Erythroblast (primary cell): Measurements from ENCODE around the gene EPHB2.

Experiments
- DNase-seq, 2 experiments: peaks; one replicate each; lab custom pipeline; 2025; lab: John Stamatoyannopoulos, UW
- GATA1 ChIP-seq: IDR thresholded peaks from 2 replicates; pipeline ENCODE4 v1.6.1; 2011; ENCODE audit warnings: low read depth, mild to moderate bottlenecking, control low read depth, low read length, moderate library complexity
- POLR2A ChIP-seq: IDR thresholded peaks from 2 replicates; pipeline ENCODE4 v1.6.1; 2011; ENCODE audit warnings: mild to moderate bottlenecking, low read length

Gene EPHB2

DNA sequence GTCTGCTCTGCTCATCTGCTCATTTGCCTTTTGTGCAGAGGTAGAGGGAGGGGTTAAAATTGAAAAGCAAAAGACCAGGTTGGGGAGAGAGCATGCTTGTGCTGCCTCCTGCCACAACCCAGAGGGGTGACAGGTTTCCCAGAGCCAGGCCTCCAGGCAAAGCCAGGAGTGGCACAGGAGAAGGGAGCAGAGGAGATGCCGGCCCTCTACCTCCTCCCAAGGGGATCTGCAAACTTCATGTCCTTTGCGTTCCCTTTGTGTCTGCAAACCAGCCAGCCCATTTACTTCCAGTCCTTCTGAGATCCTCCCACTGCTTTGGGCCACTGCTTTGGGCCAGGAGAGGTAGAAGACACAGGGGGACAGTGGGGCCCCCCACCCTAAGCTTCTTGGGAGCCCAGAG lies 67.8 kb downstream of the EPHB2 start:
- no peak for DNase-seq
- TF ChIP-seq POLR2A (no peak), GATA1 (no peak)

DNA sequence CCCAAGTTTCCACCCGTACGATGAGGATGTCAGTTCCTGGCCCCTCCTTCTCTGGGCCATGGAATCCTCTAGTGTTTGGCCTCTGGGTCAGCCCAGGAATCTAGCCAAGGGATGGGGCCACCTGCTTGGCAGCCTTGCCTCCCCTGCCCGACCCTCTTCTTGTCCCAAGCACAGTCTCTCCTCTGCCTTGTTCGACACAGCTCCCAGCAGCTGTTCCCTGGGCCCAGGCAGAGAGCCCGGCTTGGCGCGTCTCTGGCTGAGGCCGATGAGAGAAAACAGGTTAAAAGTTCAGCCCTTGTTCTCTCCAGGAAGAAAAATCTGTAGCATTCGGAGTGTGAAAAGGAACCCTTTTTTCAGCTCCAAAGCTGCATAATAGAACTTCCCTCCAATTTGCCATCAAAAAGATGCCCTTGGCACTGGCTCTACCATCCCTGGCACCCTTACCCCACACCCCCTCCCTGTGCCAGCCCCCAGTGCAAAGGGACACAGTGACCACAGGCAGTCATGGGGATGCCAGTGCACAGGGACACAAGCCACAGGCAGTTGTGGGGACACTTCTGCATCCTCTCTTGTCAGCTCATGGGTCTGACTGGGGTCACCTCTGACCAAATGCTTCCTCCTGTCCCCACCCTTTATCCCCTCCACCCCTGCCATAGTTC lies 68.4 kb downstream of the EPHB2 start:
- TF ChIP-seq POLR2A = no peak
- TF ChIP-seq GATA1 = no peak
- no peak for DNase-seq

DNA sequence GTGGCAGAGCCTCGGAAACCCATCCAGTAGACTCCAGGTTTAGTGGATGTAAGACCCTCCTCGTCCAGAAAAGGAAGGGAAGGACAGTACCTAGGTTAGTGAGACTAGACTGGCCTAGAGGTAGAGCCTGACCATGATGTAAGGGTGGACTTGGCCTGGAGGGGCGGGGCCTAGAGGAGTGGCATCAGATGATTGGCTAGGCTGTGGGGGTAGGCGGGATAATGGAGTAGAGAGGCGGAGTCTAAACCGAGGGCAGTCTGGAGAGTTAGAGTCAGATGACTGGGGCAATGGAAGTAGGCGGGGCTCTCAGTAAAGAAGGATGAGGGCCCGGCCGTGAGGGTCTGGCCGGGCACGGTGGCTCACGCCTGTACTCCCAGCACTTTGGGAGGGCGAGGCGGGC lies 70.1 kb downstream of the EPHB2 start:
- DNase-seq = peak; percentile 14 to 38
- no peak for TF ChIP-seq GATA1
- no peak for TF ChIP-seq POLR2A

DNA sequence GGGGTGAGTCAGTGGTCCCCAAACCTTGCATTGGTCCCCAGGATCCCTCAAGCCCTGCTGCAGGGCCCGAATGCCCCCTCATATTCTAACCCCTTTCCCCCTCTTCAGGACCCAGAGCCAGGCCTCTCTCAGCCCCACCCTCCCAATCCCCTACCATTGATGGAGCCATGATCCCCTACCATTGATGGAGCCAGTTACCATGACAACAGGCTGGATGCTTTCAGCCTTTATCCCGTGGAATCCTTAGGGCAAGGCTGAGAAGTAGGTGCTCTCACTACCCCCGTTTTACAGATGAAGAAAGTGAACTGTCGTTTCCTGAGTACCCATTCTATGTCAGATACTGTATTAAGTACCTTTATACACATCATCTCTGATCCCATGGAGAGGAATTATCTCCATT lies 70.8 kb downstream of the EPHB2 start:
- no peak for TF ChIP-seq GATA1
- TF ChIP-seq POLR2A = no peak
- no peak for DNase-seq

DNA sequence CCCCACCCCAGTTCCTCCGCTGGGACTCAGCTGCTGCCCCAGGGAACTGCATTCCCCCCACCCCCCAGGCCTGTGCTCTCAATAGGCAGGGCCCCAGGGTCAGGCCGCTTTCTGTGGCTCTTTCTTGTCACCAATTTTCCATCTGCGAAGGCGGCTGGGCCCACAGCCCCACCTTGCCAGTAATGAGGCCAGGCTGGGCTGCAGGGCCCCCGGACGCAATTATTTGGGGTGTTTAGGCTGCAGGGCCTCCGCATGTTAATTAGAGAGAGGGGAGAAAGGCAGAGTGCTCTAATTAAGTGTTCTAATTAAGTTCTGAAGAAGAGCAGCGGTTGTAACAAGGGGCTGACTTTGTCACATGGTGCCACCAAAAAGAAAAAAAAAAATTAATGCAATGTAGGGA lies 71.8 kb downstream of the EPHB2 start:
- TF ChIP-seq POLR2A (no peak), GATA1 (no peak)
- no peak for DNase-seq

DNA sequence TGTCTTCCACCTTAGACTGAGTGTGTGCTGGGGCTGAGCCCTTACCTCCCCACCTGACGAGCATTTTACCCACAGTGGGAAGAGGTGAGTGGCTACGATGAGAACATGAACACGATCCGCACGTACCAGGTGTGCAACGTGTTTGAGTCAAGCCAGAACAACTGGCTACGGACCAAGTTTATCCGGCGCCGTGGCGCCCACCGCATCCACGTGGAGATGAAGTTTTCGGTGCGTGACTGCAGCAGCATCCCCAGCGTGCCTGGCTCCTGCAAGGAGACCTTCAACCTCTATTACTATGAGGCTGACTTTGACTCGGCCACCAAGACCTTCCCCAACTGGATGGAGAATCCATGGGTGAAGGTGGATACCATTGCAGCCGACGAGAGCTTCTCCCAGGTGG lies 73.7 kb downstream of the EPHB2 start:
- no peak for TF ChIP-seq POLR2A
- no peak for TF ChIP-seq GATA1
- DNase-seq = no peak

DNA sequence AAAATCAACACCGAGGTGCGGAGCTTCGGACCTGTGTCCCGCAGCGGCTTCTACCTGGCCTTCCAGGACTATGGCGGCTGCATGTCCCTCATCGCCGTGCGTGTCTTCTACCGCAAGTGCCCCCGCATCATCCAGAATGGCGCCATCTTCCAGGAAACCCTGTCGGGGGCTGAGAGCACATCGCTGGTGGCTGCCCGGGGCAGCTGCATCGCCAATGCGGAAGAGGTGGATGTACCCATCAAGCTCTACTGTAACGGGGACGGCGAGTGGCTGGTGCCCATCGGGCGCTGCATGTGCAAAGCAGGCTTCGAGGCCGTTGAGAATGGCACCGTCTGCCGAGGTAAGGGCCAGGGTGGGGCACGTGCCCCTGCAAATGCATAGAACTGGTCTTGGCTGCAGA lies 74.1 kb downstream of the EPHB2 start:
- DNase-seq = no peak
- TF ChIP-seq POLR2A (no peak), GATA1 (no peak)

DNA sequence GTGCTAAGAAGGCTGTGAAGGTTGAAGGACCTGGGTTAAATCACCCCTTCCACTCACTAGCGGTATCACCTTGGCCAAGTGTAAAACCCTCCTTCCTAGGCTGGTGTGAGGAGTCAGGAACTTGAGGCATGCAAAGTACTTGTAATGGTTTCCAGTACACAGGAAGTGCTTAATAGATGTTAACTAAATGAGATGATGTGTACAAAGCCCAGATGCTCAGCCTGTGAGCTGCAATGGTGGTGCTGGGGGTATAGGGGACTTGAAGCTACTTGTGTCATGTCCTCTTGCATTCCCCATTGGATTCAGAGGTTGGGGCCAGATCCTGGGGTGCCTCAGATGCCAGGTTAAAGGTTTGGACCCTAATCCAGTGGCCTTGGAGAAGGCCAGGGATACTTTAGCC lies 75.5 kb downstream of the EPHB2 start:
- TF ChIP-seq GATA1 (no peak), POLR2A (no peak)
- DNase-seq = no peak

DNA sequence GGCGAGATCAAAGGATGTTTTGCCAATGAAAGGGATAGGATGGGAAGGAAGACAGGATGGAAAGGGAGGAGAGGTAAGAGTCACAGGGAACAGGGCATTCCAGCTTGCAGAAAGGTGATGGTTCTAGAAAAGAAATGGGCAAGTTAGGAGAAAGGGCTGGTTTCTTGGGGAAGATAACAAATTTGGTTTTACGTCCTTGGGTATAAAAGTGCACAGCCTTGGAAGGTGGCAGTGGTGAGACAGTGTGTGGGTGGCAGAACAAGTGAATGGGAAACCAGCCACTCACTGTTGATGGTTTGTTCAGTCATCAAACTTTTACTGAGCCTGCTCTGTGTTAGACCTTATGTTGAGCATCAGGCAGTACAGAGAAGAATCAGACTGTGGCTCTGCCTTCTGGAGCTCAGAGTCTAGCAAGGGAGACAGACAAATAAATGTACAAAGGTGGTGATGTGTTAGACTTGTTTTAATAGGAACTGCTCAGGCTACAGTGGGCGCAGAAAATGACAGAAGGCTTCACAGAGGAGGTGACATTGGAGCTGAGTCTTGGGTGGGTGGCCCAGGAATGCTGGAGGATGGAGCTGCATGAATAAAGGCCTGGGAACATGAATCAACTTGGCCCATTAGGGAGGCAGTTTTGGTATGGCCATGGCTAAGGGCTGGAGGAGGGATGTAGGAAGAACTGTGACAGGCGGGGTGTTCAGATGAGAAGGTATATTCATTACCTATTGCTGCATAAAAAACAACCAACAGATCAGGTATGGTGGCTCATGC lies 76.3 kb downstream of the EPHB2 start:
- no peak for DNase-seq
- TF ChIP-seq POLR2A (no peak), GATA1 (no peak)

DNA sequence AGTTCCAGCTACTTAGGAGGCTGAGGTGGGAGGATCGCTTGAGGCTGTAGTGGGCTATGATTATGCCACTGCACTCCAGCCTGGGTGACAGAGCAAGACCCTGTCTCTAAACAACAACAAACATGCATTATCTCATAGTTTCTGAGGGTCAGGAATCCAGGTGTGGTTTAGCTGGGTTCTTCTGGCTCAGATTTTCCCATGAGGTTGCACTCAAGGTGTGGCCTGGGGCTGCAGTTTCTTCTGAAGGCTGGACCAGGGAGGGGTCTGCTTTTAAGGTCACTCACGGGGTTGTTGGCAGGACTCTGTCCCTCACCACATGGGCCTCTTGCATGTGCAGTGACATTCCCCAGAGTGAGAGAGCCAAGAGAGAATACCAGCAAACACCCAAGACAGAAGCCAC lies 77.0 kb downstream of the EPHB2 start:
- DNase-seq = no peak
- no peak for TF ChIP-seq POLR2A
- no peak for TF ChIP-seq GATA1

DNA sequence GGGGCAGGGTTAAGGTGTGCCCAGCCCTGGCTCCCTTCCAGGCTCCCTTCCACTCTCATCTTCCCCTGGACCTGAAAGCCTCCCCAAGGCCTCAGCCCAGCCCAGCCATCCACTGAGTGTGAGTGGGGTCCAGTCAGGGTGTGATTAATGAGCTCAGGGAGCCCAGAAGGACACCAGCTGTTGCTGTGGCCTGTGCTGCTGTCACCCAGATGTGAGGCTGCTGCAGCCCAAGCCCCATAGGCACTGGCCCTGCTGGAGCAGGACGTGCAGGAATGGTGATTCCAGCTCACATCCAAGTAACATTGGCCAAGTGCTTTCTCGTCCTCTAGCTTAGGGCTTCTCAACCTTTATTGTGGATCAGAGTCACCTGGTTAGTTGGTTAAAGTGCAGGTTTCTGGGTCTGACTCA lies 77.6 kb downstream of the EPHB2 start:
- DNase-seq = no peak
- TF ChIP-seq GATA1 = no peak
- no peak for TF ChIP-seq POLR2A

DNA sequence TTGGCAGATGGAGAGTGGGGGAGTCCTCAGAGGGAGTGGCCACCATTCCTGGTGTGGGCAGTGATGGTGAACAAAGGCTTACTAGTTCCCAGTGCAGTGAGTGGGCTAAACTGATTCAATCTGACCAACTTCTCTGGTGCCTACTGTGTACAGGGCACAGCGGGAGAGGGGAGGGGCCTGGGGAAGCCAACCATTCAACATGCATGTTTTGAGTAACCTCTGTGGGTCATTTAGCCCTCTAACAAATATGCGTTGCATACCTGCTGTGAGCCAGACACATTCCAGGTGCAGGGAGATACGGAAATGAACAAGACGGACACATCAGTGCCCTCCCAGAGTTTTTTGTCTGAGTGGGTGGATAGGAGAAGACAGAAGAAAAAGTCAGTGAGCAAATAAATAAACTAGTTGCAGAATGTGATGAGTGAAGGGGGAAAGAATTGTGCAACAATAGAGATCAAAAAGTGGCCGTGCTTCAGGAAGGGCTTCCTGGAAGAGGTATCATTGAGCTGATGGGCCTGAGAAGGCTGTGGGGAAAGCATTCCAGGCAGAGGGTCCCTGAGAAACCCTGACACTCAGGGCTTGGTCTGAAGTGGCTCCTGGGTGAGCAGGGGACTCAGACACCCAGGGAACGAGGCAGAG lies 78.8 kb downstream of the EPHB2 start:
- DNase-seq = no peak
- TF ChIP-seq GATA1 (no peak), POLR2A (no peak)

DNA sequence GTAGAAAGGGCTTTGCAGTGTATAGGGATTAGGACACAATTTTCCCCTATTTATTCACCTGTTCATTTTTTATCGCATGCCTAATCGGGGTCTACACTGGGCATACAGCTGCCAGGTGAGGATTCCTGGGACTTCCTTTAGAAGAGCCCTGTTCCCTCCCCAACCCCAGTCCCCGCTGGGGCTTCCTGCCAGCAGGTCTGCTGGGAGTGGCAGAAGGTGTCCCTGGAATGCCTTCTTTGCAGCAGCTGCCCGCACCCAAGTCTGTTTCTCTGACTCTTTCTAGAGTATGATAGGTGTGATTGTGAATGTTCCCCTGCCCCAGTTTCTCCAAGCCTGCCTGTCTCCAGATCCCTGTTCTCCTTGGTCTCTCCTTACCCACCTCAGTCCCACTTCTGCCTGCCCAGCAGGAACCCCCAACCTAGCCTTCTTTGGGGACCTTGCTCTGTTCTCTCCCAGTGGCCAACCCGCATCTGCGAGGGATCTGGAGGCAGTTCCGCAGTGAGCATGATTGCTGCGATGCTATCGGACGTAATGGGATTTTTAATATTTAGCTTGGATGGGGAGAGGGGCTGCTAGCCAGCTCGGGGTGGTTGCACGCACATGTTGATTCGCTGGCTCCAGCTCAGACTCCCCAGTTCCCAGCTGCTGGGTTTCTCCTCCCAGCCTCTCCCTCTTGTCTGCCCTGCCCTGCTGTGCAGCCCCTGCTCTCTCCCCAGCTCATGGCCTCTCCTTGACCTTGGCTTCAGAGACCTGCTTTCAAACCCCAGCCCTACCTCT lies 79.8 kb downstream of the EPHB2 start:
- DNase-seq = no peak
- no peak for TF ChIP-seq GATA1
- no peak for TF ChIP-seq POLR2A
